Endothelial cell of umbilical vein (primary cell): ENCODE measurements around the gene GBF1. TPM values are rescaled to one million over a fixed set of nuclear protein-coding genes. Genes with fewer than 3 reads are reported as not detected.

Experiments
- BruUV-seq: library from RNA; stranded (reverse); fragments of 400-500 nt; replicated peaks from 2 replicates; lab custom pipeline; 2021; lab: Mats Ljungman, UMichigan
- CTCF ChIA-PET: fragments of 300-600, 350-600 bp; sonication (Branson Sonifier 250); formaldehyde crosslinking; loops from one replicate; lab custom pipeline; 2021; ENCODE audit warnings: antibody characterized with exemption, inconsistent platforms; lab: Charles Lee
- POLR2A ChIA-PET: fragments of 300-600, 350-600 bp; sonication (Branson Sonifier 250); formaldehyde crosslinking; loops from one replicate; lab custom pipeline; 2021; ENCODE audit warnings: antibody characterized with exemption, inconsistent platforms; lab: Charles Lee
- DNase-seq: peaks from one replicate; pipeline ENCODE4 v3.0.0-alpha.2; 2011; ENCODE audit warnings: low read depth, low spot score
- FAIRE-seq: peaks from 2 replicates; lab custom pipeline; 2011; peaks lifted over from hg19 to GRCh38; lab: Jason Lieb, UNC
- H2AFZ ChIP-seq: 2 replicates; pipeline ENCODE4 v1.6.0; 2012; ENCODE audit warnings: low read depth, low read length, control low read depth, inconsistent platforms
- H3K27ac ChIP-seq: 2 replicates; pipeline ENCODE4 v1.5.1; 2011; ENCODE audit warnings: low read depth, mild to moderate bottlenecking, control low read depth, low read length, moderate library complexity; ENCODE audit not compliant: insufficient read depth
- H3K27me3 ChIP-seq, 2 experiments: 2 replicates each; pipeline versions ENCODE4 v1.6.0 to v1.6.1; 2011; ENCODE audit warnings: low read length in 2 of 2, mixed read lengths in 1 of 2; ENCODE audit not compliant: control insufficient read depth in 2 of 2, insufficient read depth in 2 of 2
- H3K36me3 ChIP-seq, 2 experiments: 2 replicates in 1 of 2; 3 replicates in 1 of 2; pipeline ENCODE4 v1.5.1; 2011; ENCODE audit warnings: low read length in 2 of 2, mild to moderate bottlenecking in 1 of 2, moderate library complexity in 1 of 2; ENCODE audit not compliant: control insufficient read depth in 2 of 2, insufficient read depth in 2 of 2; ENCODE audit errors: extremely low read depth in 1 of 2
- H3K4me1 ChIP-seq: 3 replicates; pipeline ENCODE4 v1.5.1; 2011; ENCODE audit warnings: mild to moderate bottlenecking, low read length; ENCODE audit not compliant: control insufficient read depth, insufficient read depth; ENCODE audit errors: extremely low read depth
- H3K4me2 ChIP-seq: 2 replicates; pipeline ENCODE4 v1.6.1; 2011; ENCODE audit warnings: low read length, control low read depth, mixed read lengths; ENCODE audit not compliant: insufficient read depth
- H3K4me3 ChIP-seq, 3 experiments: fragments of 200-600 bp in 1 of 3; sonication (generic), shearing (Covaris generic) in 1 of 3; replicated peaks in 1 of 3; 2 replicates each; pipeline ENCODE4 v1.5.1; 2011 to 2016; ENCODE audit warnings: control low read depth in 3 of 3, low read length in 3 of 3, mild to moderate bottlenecking in 2 of 3, inconsistent platforms in 1 of 3, low read depth in 1 of 3, moderate library complexity in 1 of 3; ENCODE audit not compliant: insufficient read depth in 1 of 3
- H3K79me2 ChIP-seq: 2 replicates; pipeline ENCODE4 v1.6.0; 2012; ENCODE audit warnings: low read length, inconsistent platforms; ENCODE audit not compliant: control insufficient read depth, insufficient read depth
- H3K9ac ChIP-seq: replicated peaks from 2 replicates; pipeline ENCODE3; 2011; ENCODE audit warnings: low read length, control low read depth; ENCODE audit not compliant: insufficient read depth; ENCODE audit errors: extremely low read depth
- H3K9me1 ChIP-seq: replicated peaks from 3 replicates; pipeline ENCODE4 v1.6.0; 2011; ENCODE audit warnings: mild to moderate bottlenecking, low read length; ENCODE audit not compliant: control insufficient read depth, insufficient read depth; ENCODE audit errors: extremely low read depth
- H3K9me3 ChIP-seq: replicated peaks from 2 replicates; pipeline ENCODE4 v1.5.1; 2012; ENCODE audit warnings: low read length, inconsistent platforms; ENCODE audit not compliant: control insufficient read depth, insufficient read depth
- H4K20me1 ChIP-seq: replicated peaks from 2 replicates; pipeline ENCODE3; 2011; ENCODE audit warnings: mild to moderate bottlenecking, low read length; ENCODE audit not compliant: control insufficient read depth, insufficient read depth; ENCODE audit errors: extremely low read depth
- CTCF ChIP-seq, 2 donors: IDR thresholded peaks; 1 replicate in 1 of 2; 2 replicates in 1 of 2; pipeline ENCODE4 v1.5.1; 2011; ENCODE audit warnings: low read length in 2 of 2, mild to moderate bottlenecking in 2 of 2, moderate library complexity in 2 of 2, control low read depth in 1 of 2, inconsistent platforms in 1 of 2, low read depth in 1 of 2; ENCODE audit not compliant: insufficient read depth in 1 of 2; ENCODE audit errors: extremely low read depth in 1 of 2
- EZH2 ChIP-seq: IDR thresholded peaks from 2 replicates; pipeline ENCODE4 v1.6.1; 2012; ENCODE audit warnings: borderline replicate concordance, low read depth, mild to moderate bottlenecking, moderate library complexity, low read length, inconsistent platforms; ENCODE audit not compliant: severe bottlenecking
- FOS ChIP-seq: IDR thresholded peaks from 2 replicates; pipeline ENCODE4 v1.6.1; 2011; ENCODE audit warnings: mild to moderate bottlenecking, low read length, moderate library complexity, borderline replicate concordance; ENCODE audit not compliant: insufficient read depth
- GATA2 ChIP-seq: IDR thresholded peaks from 2 replicates; pipeline ENCODE4 v1.7.0; 2011; ENCODE audit warnings: low read depth, mild to moderate bottlenecking, moderate library complexity, mixed read lengths, low read length; ENCODE audit not compliant: insufficient read length, insufficient read depth
- JUN ChIP-seq: IDR thresholded peaks from 2 replicates; pipeline ENCODE4 v1.6.1; 2011; ENCODE audit warnings: borderline replicate concordance, low read depth; ENCODE audit not compliant: insufficient read length, insufficient read depth
- MAX ChIP-seq: IDR thresholded peaks from 2 replicates; pipeline ENCODE4 v1.6.1; 2011; ENCODE audit not compliant: insufficient read depth, insufficient read length
- MYC ChIP-seq: IDR thresholded peaks from one replicate; pipeline ENCODE4 v1.6.1; 2011; ENCODE audit warnings: mild to moderate bottlenecking, low read depth, low read length
- POLR2A ChIP-seq: IDR thresholded peaks from 2 replicates; pipeline ENCODE4 v1.6.1; 2012; ENCODE audit warnings: low read depth, mild to moderate bottlenecking, control low read depth, low read length
- POLR2AphosphoS5 ChIP-seq: IDR thresholded peaks from 2 replicates; pipeline ENCODE4 v1.6.1; 2012; ENCODE audit warnings: low read depth, mild to moderate bottlenecking, control low read depth, low read length, moderate library complexity; ENCODE audit not compliant: insufficient read depth
- dilution Hi-C: fragments of 300-500 bp; cut with MboI; formaldehyde crosslinking; loops from one replicate; pipeline ENCODE4 v1.15.0; 2019; ENCODE audit warnings: low sequenced_read_pairs; ENCODE audit not compliant: extremely low pct_ligation_motif_present
- intact Hi-C: fragments of 100-400 bp; cut with micrococcal nuclease; formaldehyde crosslinking; loops from one replicate; pipeline ENCODE4 v1.10.0; 2022
- polyA plus RNA-seq, 4 experiments: library from polyadenylated mRNA; depleted of rRNA in 3 of 4; stranded (reverse) in 3 of 4; unstranded in 1 of 4; fragments of >200 nt; gene quantifications; 2 replicates each; pipeline versions ENCODE4 v1.2.1 to v1.2.3, GENCODE V29; 2011 to 2012; ENCODE audit warnings: missing spikeins in 1 of 4
- total RNA-seq: library from RNA; stranded (reverse); gene quantifications from 2 replicates; pipeline ENCODE4 v1.2.3, GENCODE V29; 2021

Gene GBF1
- total and polyA plus RNA-seq, 2 donors (not counting 3 experiments of a cell fraction or from before 2014, with no cell fraction given), result 26.0 to 49.7 TPM

- Histone ChIP-seq H3K79me2 (peaks cover 35% of the 10 kb centered on the region), H3K9me1 (no peaks in the 10 kb centered on the region), H3K27ac (no peak overlapping the region), H3K4me2 (no peak overlapping the region), H3K4me1 (no peaks in the 10 kb centered on the region), H3K4me3 (no peak overlapping the region), H3K9ac (no peak overlapping the region), H4K20me1 (peaks cover 4% of the 10 kb centered on the region), H3K27me3 (no peaks in the 10 kb centered on the region), H3K36me3 (no peaks in the 10 kb centered on the region), H3K9me3 (no peaks in the 10 kb centered on the region), H2AFZ (no peak overlapping the region)
- DNase-seq (no peak), FAIRE-seq (no peak)
- ChIA-PET POLR2A (no interaction called here), CTCF (interaction anchor here (0.7 kb wide), 1 partner anchor 11 kb away, joined by 4 read pairs; no protein-coding TSS in a partner anchor)
- dilution Hi-C loops, result no loop called here
- TF ChIP-seq MAX, result no peak
- TF ChIP-seq JUN, result no peak
- no peak for TF ChIP-seq FOS
- TF ChIP-seq CTCF (IDR thresholded peaks at IDR 0.05; ENCODE audit: extremely low read depth in 1 of 2, insufficient read depth in 1 of 2, low read depth in 1 of 2, low read length in 2 of 2), result no peak
- TF ChIP-seq MYC, result no peak
- no peak for TF ChIP-seq GATA2
- no peak for TF ChIP-seq POLR2AphosphoS5
- no peak for TF ChIP-seq EZH2
- no peak for TF ChIP-seq POLR2A
- BruUV-seq, result no TSS peak
- intact Hi-C loops, result no loop called here
Measured at GRCh38 chr10:102316421-102316820, 71.1 kb downstream of the GBF1 start.
